KOPT-K1 (cell line): ENCODE results near the gene STX2.
"Not testable (repeated sequence)": the region's sequence is repeated elsewhere in the genome, so short reads cannot be mapped to it uniquely, and the experiment has no call there.

Source experiments
- H3K27ac ChIP-seq: fragments of 200-600 bp; sonication (generic); 2 replicates; pipeline ENCODE4 v1.5.1; 2016; ENCODE audit warnings: antibody characterized with exemption, mild to moderate bottlenecking, low read depth, low read length; ENCODE audit not compliant: poor library complexity, severe bottlenecking
- H3K36me3 ChIP-seq: fragments of 200-600 bp; sonication (generic); 2 replicates; pipeline ENCODE4 v1.5.1; 2017; ENCODE audit warnings: antibody characterized with exemption, mild to moderate bottlenecking, low read length, moderate library complexity; ENCODE audit not compliant: insufficient read depth
- H3K9me3 ChIP-seq: fragments of 200-600 bp; sonication (generic); 2 replicates; pipeline ENCODE4 v1.5.1; 2017; ENCODE audit warnings: antibody characterized with exemption, low read length, mild to moderate bottlenecking; ENCODE audit not compliant: insufficient read depth, poor library complexity, severe bottlenecking

Gene STX2

DNA sequence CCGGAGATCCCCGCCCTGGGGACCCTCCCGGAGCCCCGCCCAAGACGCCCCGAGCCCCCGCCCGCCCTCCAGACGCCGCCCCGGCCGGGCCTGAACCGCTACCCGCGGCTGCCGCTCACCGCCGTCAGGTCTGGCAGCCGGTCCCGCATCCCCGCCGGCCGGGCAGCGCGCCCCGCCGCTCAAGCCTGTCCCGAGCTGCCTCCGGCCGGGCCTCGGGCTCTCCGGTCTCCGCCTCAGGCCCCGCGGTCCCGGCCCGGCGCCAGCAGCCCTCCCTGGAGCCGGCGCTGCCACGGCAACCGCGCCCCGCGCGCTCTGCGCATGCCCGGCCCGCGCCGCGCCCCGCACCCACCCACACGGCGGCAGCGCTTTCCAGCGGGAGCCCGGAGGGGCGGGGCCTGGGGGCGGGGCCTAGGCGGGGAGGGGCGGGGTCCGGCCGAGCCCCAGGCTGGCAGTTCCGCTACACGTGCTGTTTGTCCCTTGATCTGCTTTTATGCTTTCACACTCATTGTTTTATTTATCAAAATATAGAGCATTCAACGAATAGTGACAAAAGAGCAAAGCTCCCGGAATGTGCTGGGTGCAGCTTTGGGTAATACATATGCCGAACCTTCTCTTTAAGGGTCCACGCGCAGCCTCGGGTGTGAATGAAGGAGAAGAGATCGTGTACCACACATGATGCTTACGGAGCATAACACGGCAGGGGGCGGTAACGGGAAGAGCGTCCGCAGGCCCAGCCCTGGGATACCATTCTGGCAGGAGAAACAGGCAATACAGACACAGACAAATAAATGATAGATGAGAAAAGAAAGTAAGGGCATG, at the start of gene STX2:
STX2 (minus strand) TSS at position 300 of the 819 bp plus-strand sequence; CDS start at position 149, 151 bp downstream.
- no peaks in the 10 kb centered on the region for H3K36me3 ChIP-seq
- no peaks in the 10 kb centered on the region for H3K9me3 ChIP-seq
- peak within 1 kb of the TSS; percentile 48 for H3K27ac ChIP-seq

DNA sequence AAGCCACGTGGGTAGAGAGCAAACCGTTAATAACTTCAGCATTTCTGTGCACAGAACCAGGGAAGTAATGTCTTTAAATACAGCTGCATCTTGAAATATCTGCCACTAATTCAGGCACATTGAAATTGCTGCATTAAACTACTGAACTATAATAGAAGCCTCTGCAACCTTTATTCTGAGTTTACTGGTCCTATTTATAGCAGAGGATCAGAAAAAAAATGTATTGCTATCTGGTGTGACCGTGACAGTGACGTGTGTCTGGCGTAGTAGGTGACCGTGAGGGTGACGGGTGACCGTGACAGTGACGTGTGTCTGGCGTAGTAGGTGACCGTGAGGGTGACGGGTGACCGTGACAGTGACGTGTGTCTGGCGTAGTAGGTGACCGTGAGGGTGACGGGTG, 48.1 kb upstream of the STX2 start:
- H3K27ac ChIP-seq, H3K36me3 ChIP-seq: not testable (repeated sequence)

DNA sequence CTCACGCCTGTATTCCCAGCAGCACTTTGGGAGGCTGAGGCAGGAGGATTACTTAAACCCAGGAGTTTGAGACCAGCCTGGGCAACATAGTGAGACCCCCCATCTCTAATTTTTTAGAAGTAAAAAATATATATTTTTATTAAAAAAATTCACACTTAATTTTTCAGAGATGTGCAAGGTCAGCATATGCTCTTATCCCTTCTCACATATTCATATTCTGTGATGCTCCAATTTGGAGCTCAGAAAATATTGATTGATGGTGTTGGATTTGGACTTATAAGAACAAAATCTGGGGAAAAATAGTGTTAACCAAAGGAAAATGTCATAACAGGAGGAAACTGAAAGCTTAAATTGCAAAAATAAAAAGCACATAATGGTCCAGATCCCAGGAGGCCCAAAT, 42.5 kb upstream of the STX2 start:
- Histone ChIP-seq H3K27ac (no peak overlapping the region), H3K36me3 (peaks cover 21% of the 10 kb centered on the region), H3K9me3 (no peaks in the 10 kb centered on the region)

More for the DNA sequence above, 48.1 kb upstream of the STX2 start:
- H3K9me3 ChIP-seq, result not testable (repeated sequence)

DNA sequence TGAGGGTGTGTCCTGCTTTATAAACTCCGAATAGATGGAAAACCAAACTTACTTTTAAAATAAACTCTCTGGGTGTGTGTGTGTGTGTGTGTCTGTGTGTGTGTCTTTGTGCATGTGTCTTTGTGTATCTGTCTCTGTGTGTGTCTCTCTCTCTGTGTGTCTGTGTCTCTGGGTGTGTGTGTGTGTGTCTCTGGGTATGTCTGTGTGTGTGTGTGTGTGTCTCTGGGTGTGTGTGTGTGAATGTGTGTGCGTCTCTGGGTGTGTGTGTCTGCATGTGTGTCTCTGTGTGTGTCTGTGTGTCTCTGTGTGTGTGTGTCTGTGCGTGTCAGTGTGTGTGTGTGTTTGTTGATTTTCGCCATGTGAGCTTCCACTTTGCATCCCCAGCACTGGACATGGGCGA, 42.0 kb upstream of the STX2 start:
- Histone ChIP-seq H3K27ac (no peak overlapping the region), H3K36me3 (peaks cover 26% of the 10 kb centered on the region), H3K9me3 (no peaks in the 10 kb centered on the region)

DNA sequence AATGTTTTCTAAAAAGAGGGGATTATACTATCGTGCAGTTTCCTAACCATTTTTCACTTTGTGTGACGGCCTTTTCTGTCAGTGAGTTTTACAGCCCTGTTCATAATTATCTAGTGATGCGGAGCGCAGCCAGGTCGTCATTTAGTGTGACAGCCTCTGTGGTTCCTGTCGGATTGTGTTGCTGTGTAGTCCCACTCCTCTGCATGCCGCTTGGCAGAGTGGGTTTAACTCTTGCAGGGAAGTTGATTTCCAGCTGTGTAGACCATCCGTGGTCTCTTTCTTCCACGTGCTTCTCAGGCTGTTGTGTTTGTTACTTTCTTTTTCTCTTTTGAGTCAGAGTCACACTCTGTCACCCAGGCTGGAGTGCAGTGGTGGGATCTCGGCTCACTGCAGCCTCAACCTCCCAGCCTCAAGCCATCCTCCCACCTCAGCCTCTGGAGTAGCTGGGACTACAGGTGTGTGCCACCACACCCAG, 41.4 kb upstream of the STX2 start:
- Histone ChIP-seq H3K9me3 (no peaks in the 10 kb centered on the region), H3K36me3 (peaks cover 32% of the 10 kb centered on the region), H3K27ac (no peak overlapping the region)

DNA sequence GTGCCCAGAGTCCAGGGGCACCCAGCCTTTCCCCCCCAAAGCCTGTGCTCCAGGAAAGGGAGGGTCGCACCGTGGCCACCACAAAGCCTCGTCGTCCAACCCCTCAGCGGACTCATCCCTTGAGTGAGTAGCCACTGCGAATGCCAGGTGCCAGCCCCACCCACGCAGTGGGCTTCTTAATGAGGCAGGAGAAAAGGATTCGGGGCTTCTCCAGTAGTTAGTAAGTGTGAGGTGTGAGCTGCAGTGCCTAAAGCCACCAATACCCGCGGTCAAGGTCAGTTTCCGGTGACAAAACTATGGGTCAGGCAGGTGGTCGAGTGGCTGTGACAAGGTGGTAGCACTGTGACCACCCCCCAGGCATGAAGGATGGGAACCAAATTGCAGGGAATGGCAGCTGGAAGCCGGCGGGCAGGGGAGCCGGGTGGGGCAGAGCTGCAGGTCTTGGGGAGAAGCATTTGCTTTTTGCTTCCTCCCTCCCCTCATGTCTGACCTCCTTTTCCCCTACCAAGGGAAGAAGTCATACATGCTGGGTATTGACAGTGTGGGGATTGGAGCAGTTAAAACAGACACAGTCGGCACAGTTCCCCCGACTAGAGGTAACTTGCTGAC, 40.8 kb upstream of the STX2 start:
- Histone ChIP-seq H3K27ac (no peak overlapping the region), H3K9me3 (no peaks in the 10 kb centered on the region), H3K36me3 (peaks cover 38% of the 10 kb centered on the region)

DNA sequence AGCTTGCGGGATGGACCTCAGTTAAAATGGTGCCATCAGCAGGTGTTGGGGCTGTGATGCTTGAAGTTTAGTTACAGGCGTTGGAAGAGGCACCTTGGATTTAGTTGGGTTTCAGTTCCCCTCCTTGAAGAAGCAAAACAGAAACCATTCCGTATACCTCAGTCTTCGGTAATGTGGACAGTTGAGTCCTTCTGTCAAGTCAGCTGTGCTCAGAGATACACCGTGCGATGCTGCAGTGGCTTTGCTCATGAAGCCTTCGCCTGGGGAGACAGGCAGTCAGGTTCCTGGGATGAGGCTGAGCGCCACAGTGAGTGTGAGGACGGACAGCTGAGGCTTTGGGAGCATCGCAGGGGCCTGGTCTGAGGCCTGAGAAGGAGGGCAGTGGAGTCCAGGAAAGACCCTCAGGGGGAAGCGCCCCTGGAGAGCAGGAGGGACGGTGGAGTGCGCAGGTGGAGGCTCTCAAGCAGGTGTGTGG, 40.2 kb upstream of the STX2 start:
- peaks cover 44% of the 10 kb centered on the region for H3K36me3 ChIP-seq
- H3K27ac ChIP-seq, result no peak overlapping the region
- H3K9me3 ChIP-seq, result no peaks in the 10 kb centered on the region

DNA sequence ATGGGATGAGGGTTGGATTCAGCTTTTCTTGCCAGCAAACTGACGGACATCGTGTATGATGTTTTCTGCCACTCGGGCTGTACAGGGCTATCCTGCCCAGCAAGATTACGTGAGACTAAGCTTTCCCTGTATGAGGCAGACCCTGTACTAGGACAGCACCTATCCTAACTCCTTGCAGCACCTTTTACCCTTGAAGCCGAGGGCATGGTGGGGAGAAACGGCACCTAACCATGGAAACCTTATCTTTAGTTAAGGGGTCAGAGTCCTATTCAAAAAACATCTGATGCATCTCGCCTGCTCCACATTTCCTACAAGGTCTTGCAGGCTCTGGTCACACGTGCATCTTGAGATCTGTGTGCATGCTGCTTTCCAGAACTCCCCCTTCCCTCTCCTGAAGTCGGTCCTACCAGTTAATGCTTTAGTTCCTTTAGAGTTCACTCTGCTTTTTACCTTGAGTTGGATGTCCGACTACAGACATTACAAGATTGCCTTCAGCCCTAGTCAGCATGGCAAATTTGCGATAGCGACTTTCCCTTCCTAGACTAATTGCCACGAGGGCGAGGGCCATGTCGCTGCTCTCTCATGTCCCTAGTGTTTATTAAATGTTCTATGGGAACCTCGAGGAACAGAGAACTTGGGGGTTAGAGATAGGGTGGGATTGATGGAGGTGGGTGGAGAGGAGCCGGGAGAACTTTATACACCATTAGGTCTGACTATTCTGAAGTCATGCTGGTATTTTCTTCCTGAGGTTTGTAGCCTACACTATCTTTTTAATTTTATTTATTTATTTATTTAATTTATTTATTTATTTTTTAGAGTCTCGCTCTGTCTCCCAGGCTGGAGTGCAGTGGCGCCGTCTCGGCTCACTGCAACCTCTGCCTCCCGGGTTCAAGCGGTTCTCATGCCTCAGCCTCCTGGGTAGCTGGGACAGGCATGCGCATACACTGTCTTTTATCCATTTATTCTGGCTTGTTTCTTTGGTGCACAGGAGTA, 39.4 kb upstream of the STX2 start:
- no peak overlapping the region for H3K27ac ChIP-seq
- H3K9me3 ChIP-seq, result no peaks in the 10 kb centered on the region
- peaks cover 52% of the 10 kb centered on the region for H3K36me3 ChIP-seq

DNA sequence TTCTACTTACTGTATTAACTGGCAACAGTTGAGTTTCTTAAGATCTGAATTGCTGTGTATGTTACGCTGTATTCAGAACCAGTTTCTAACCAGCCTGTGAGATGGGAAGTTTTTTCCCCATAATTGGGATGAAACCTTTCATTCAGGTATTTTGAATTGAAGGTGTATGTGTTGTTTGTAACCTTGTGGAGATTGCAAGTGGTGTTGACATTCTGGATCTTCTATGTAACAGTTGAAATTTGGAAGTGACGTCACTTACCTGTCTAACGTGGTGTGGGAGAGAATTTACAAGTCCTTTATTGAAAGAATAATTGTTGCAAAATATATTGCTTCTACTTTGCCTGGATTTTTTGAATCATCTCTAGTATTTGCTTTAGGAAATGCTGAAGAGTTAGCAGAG, 38.3 kb upstream of the STX2 start:
- Histone ChIP-seq H3K27ac (no peak overlapping the region), H3K9me3 (no peaks in the 10 kb centered on the region), H3K36me3 (peaks cover 63% of the 10 kb centered on the region)

DNA sequence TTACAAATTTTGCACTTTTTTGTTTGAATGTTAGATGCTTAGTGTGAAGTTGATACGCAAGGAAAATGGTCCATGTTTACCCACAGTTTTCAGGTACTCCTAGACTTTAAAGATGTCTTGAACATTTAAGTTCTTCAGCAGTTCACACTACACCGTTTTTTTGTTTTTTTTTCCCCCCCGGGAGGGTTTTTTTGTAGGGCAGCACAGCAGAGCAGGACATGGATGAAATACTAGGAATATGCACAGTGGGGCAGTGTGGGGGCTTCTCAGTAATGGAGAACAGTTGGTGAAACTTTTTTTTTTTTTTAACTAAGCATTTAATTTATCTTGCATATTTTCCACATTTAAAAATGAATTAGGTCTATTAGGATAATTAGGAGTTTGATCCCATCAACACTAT, 37.7 kb upstream of the STX2 start:
- H3K36me3 ChIP-seq, result peaks cover 63% of the 10 kb centered on the region
- H3K27ac ChIP-seq, result no peak overlapping the region
- H3K9me3 ChIP-seq, result no peaks in the 10 kb centered on the region

DNA sequence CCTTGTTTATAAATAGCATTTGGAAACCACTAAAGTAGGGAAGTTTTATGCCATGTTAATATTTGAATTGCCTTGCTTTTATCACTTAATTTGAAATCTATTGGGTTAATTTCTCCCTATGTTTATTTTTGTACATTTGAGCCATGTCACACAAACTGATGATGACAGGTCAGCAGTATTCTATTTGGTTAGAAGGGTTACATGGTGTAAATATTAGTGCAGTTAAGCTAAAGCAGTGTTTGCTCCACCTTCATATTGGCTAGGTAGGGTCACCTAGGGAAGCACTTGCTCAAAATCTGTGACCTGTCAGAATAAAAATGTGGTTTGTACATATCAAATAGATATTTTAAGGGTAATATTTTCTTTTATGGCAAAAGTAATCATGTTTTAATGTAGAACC, 37.2 kb upstream of the STX2 start:
- H3K9me3 ChIP-seq, result no peaks in the 10 kb centered on the region
- H3K36me3 ChIP-seq, result peaks cover 63% of the 10 kb centered on the region
- H3K27ac ChIP-seq, result no peak overlapping the region

DNA sequence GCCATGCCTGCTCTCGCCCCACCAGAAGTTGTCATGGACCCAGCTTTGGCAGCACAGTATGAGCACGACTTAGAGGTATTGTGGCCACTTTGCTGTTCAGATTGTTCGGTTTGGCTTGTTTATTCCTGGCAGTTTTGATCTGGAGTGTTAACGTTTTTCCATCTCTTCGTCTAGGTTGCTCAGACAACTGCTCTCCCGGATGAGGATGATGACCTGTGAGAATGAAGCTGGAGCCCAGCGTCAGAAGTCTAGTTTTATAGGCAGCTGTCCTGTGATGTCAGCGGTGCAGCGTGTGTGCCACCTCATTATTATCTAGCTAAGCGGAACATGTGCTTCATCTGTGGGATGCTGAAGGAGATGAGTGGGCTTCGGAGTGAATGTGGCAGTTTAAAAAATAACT, 36.7 kb upstream of the STX2 start:
- not testable (repeated sequence) for H3K9me3 ChIP-seq, H3K27ac ChIP-seq
- peaks cover 63% of the 10 kb centered on the region for H3K36me3 ChIP-seq

DNA sequence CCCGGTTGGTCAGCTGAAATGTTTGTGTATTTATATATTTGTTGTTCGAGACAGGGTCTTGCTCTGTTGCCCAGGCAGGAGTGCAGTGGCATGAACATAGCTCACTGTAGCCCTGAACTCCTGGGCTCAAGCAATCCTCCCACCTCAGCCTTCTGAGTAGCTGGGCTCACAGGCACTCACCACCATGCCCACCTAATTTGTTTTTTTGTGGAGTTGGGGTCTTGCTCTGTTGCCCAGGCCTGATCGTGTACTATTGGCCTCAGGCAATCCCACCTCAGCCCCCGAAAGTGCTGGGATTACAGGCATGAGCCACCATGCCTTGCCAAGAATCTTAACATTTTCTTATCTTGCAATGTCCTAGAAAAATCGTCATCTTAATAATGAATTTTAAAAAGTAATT, 36.1 kb upstream of the STX2 start:
- H3K27ac ChIP-seq, result no peak overlapping the region
- H3K9me3 ChIP-seq, result no peaks in the 10 kb centered on the region
- peaks cover 63% of the 10 kb centered on the region for H3K36me3 ChIP-seq

DNA sequence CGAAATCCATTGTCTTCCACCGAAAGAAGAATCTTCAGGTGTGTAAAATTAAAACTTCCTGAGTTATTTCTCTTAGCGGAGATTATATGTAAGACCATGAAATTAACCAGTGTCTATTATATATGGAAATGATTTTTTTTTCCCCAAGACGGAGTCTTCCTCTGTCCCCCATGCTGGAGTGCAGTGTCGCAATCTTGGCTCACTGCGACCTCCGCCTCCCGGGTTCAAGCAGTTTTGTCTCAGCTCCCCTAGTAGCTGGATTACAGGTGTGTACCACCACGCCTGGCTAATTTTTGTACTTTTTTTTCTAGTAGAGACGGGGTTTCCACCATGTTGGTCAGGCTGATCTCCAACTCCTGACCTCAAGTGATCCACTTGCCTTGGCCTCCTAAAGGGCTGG, 35.6 kb upstream of the STX2 start:
- Histone ChIP-seq H3K9me3 (no peaks in the 10 kb centered on the region), H3K36me3 (peaks cover 63% of the 10 kb centered on the region), H3K27ac (no peak overlapping the region)

DNA sequence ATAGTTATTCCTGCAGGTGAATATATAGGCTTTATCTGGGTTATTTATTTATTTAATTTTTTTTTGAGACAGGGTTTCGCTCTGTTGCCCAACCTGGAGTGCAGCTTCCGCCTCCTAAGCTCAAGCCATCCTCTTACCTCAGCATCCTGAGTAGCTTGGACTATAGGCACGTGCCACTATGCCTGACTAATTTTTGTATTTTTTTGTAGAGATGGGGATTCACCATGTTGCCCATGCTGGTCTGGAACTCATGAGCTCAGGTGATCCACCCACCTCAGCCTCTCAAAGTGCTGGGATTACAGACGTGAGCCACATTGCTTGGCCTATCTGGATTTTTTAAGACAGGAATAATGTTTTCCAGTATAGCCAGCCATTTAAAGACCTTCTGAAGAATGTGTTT, 34.8 kb upstream of the STX2 start:
- Histone ChIP-seq H3K9me3 (no peaks in the 10 kb centered on the region), H3K27ac (peak overlapping the region; percentile 2), H3K36me3 (peaks cover 63% of the 10 kb centered on the region)
